ENCODE measurements around the gene GPR180.

The GPR180 gene

GRCh38 chr13:94601446-94602431, at the start of gene GPR180:
Gene GPR180, plus strand, starts transcription at chr13:94601857. Its CDS starts 71 bp downstream, at chr13:94601928.
- Mint-ChIP-seq H3K27ac (peak within 1 kb of the TSS; percentile 86), H3K9me3 (peaks cover 5% of the 10 kb centered on the region), H3K27me3 (peaks cover 3% of the 10 kb centered on the region), H3K4me3 (peak within 1 kb of the TSS; percentile 86), H3K36me3 (ENCODE audit: low read depth) (peaks cover 23% of the 10 kb centered on the region), H3K4me1 (peaks cover 37% of the 10 kb centered on the region)
- peak; percentile 89 for DNase-seq
- ATAC-seq, result peak; percentile 100

GRCh38 chr13:94552095-94552494, 49.6 kb upstream of the GPR180 start:
- peaks cover 5% of the 10 kb centered on the region for H3K36me3 Mint-ChIP-seq (ENCODE audit: low read depth)
- no peak overlapping the region for H3K4me3 Mint-ChIP-seq
- ATAC-seq (no peak), DNase-seq (no peak)
- peaks cover 5% of the 10 kb centered on the region for H3K27me3 Mint-ChIP-seq
- H3K27ac Mint-ChIP-seq, result no peak overlapping the region
- no peaks in the 10 kb centered on the region for H3K9me3 Mint-ChIP-seq
- H3K4me1 Mint-ChIP-seq, result peaks cover 20% of the 10 kb centered on the region

- H3K27me3 Mint-ChIP-seq, result peaks cover 5% of the 10 kb centered on the region
- no peak for ATAC-seq
- H3K27ac Mint-ChIP-seq, result no peak overlapping the region
- peaks cover 5% of the 10 kb centered on the region for H3K36me3 Mint-ChIP-seq (ENCODE audit: low read depth)
- H3K9me3 Mint-ChIP-seq, result no peaks in the 10 kb centered on the region
- H3K4me3 Mint-ChIP-seq, result no peak overlapping the region
- DNase-seq, result no peak
- H3K4me1 Mint-ChIP-seq, result peaks cover 20% of the 10 kb centered on the region
Observed at GRCh38 chr13:94553766-94554165, 47.9 kb upstream of the GPR180 start.

- DNase-seq, result no peak
- ATAC-seq, result no peak
- peaks cover 20% of the 10 kb centered on the region for H3K4me1 Mint-ChIP-seq
- H3K4me3 Mint-ChIP-seq, result no peak overlapping the region
- H3K9me3 Mint-ChIP-seq, result no peaks in the 10 kb centered on the region
- no peaks in the 10 kb centered on the region for H3K27me3 Mint-ChIP-seq
- no peaks in the 10 kb centered on the region for H3K36me3 Mint-ChIP-seq (ENCODE audit: low read depth)
- H3K27ac Mint-ChIP-seq, result no peak overlapping the region
Observed at GRCh38 chr13:94556041-94556440, 45.6 kb upstream of the GPR180 start.

GRCh38 chr13:94556621-94557020, 45.0 kb upstream of the GPR180 start:
- H3K4me3 Mint-ChIP-seq, result no peak overlapping the region
- no peaks in the 10 kb centered on the region for H3K9me3 Mint-ChIP-seq
- H3K27ac Mint-ChIP-seq, result no peak overlapping the region
- no peak for ATAC-seq
- no peaks in the 10 kb centered on the region for H3K27me3 Mint-ChIP-seq
- no peaks in the 10 kb centered on the region for H3K36me3 Mint-ChIP-seq (ENCODE audit: low read depth)
- no peak for DNase-seq
- peaks cover 20% of the 10 kb centered on the region for H3K4me1 Mint-ChIP-seq

- Mint-ChIP-seq H3K4me3 (no peak overlapping the region), H3K27me3 (no peaks in the 10 kb centered on the region), H3K27ac (no peak overlapping the region), H3K9me3 (no peaks in the 10 kb centered on the region), H3K4me1 (peaks cover 20% of the 10 kb centered on the region), H3K36me3 (ENCODE audit: low read depth) (peaks cover 3% of the 10 kb centered on the region)
- ATAC-seq, result no peak
- no peak for DNase-seq
Observed at GRCh38 chr13:94557684-94558235, 43.9 kb upstream of the GPR180 start.

GRCh38 chr13:94558716-94559115, 42.9 kb upstream of the GPR180 start:
- Mint-ChIP-seq H3K9me3 (no peaks in the 10 kb centered on the region), H3K36me3 (ENCODE audit: low read depth) (peaks cover 6% of the 10 kb centered on the region), H3K4me1 (peaks cover 20% of the 10 kb centered on the region), H3K27ac (peak overlapping the region; percentile 57), H3K4me3 (no peak overlapping the region), H3K27me3 (no peaks in the 10 kb centered on the region)
- DNase-seq (no peak), ATAC-seq (peak; percentile 46)

- DNase-seq (no peak), ATAC-seq (no peak)
- Mint-ChIP-seq H3K4me3 (no peak overlapping the region), H3K9me3 (no peaks in the 10 kb centered on the region), H3K36me3 (ENCODE audit: low read depth) (peaks cover 6% of the 10 kb centered on the region), H3K27me3 (no peaks in the 10 kb centered on the region), H3K27ac (no peak overlapping the region), H3K4me1 (peaks cover 20% of the 10 kb centered on the region)
Observed at GRCh38 chr13:94559222-94559795, 42.3 kb upstream of the GPR180 start.

GRCh38 chr13:94560116-94560515, 41.5 kb upstream of the GPR180 start:
- ATAC-seq, result no peak
- H3K36me3 Mint-ChIP-seq (ENCODE audit: low read depth), result peaks cover 6% of the 10 kb centered on the region
- H3K4me1 Mint-ChIP-seq, result peaks cover 20% of the 10 kb centered on the region
- no peak overlapping the region for H3K27ac Mint-ChIP-seq
- H3K9me3 Mint-ChIP-seq, result no peaks in the 10 kb centered on the region
- no peaks in the 10 kb centered on the region for H3K27me3 Mint-ChIP-seq
- no peak overlapping the region for H3K4me3 Mint-ChIP-seq
- no peak for DNase-seq

- no peak for DNase-seq
- peaks cover 6% of the 10 kb centered on the region for H3K36me3 Mint-ChIP-seq (ENCODE audit: low read depth)
- no peak overlapping the region for H3K4me3 Mint-ChIP-seq
- H3K4me1 Mint-ChIP-seq, result peaks cover 20% of the 10 kb centered on the region
- H3K9me3 Mint-ChIP-seq, result no peaks in the 10 kb centered on the region
- no peak for ATAC-seq
- H3K27ac Mint-ChIP-seq, result no peak overlapping the region
- H3K27me3 Mint-ChIP-seq, result no peaks in the 10 kb centered on the region
Observed at GRCh38 chr13:94561126-94561525, 40.5 kb upstream of the GPR180 start.

GRCh38 chr13:94567581-94567980, 34.1 kb upstream of the GPR180 start:
- DNase-seq, result no peak
- no peaks in the 10 kb centered on the region for H3K9me3 Mint-ChIP-seq
- no peak overlapping the region for H3K27ac Mint-ChIP-seq
- ATAC-seq, result no peak
- H3K4me1 Mint-ChIP-seq, result no peaks in the 10 kb centered on the region
- peaks cover 35% of the 10 kb centered on the region for H3K36me3 Mint-ChIP-seq (ENCODE audit: low read depth)
- no peak overlapping the region for H3K4me3 Mint-ChIP-seq
- no peaks in the 10 kb centered on the region for H3K27me3 Mint-ChIP-seq

GRCh38 chr13:94568443-94568842, 33.2 kb upstream of the GPR180 start:
- no peak for DNase-seq
- H3K27me3 Mint-ChIP-seq, result no peaks in the 10 kb centered on the region
- no peaks in the 10 kb centered on the region for H3K4me1 Mint-ChIP-seq
- no peak overlapping the region for H3K4me3 Mint-ChIP-seq
- no peaks in the 10 kb centered on the region for H3K9me3 Mint-ChIP-seq
- no peak for ATAC-seq
- peaks cover 40% of the 10 kb centered on the region for H3K36me3 Mint-ChIP-seq (ENCODE audit: low read depth)
- no peak overlapping the region for H3K27ac Mint-ChIP-seq

- no peak for ATAC-seq
- H3K27me3 Mint-ChIP-seq, result no peaks in the 10 kb centered on the region
Observed at GRCh38 chr13:94569615-94570014, 32.0 kb upstream of the GPR180 start.

GRCh38 chr13:94579063-94579462, 22.6 kb upstream of the GPR180 start:
- H3K4me1 Mint-ChIP-seq, result peaks cover 6% of the 10 kb centered on the region
- H3K27ac Mint-ChIP-seq, result no peak overlapping the region
- no peak overlapping the region for H3K4me3 Mint-ChIP-seq
- H3K9me3 Mint-ChIP-seq, result no peaks in the 10 kb centered on the region
- ATAC-seq (no peak), DNase-seq (no peak)
- H3K36me3 Mint-ChIP-seq (ENCODE audit: low read depth), result peaks cover 62% of the 10 kb centered on the region
- no peaks in the 10 kb centered on the region for H3K27me3 Mint-ChIP-seq

More at GRCh38 chr13:94569615-94570014, 32.0 kb upstream of the GPR180 start:
- no peaks in the 10 kb centered on the region for H3K4me1 Mint-ChIP-seq
- no peak for DNase-seq
- H3K9me3 Mint-ChIP-seq, result no peaks in the 10 kb centered on the region
- no peak overlapping the region for H3K27ac Mint-ChIP-seq
- H3K4me3 Mint-ChIP-seq, result no peak overlapping the region
- peaks cover 48% of the 10 kb centered on the region for H3K36me3 Mint-ChIP-seq (ENCODE audit: low read depth)

GRCh38 chr13:94583926-94584325, 17.7 kb upstream of the GPR180 start:
- Mint-ChIP-seq H3K9me3 (no peaks in the 10 kb centered on the region), H3K36me3 (ENCODE audit: low read depth) (peaks cover 62% of the 10 kb centered on the region), H3K27ac (no peak overlapping the region), H3K27me3 (no peaks in the 10 kb centered on the region), H3K4me3 (no peak overlapping the region), H3K4me1 (peaks cover 9% of the 10 kb centered on the region)
- DNase-seq, result no peak
- no peak for ATAC-seq

Measured in activated naive CD8-positive, alpha-beta T cell treated with anti-CD3 and anti-CD28 coated beads, Interleukin-2, amount 50 U/mL, for 24 hours (primary cell).